IPS-18a (cell line): ENCODE results near the gene C3orf18.

Source experiments
- H3K27ac ChIP-seq: one replicate; pipeline ENCODE4 v1.5.1; 2013; ENCODE audit warnings: low read length
- H3K27me3 ChIP-seq: one replicate; pipeline ENCODE4 v1.6.1; 2013; ENCODE audit warnings: mild to moderate bottlenecking, low read length; ENCODE audit not compliant: control insufficient read depth, insufficient read depth
- H3K36me3 ChIP-seq: one replicate; pipeline ENCODE4 v1.6.1; 2013; ENCODE audit warnings: low read depth, low read length; ENCODE audit not compliant: control insufficient read depth
- H3K4me1 ChIP-seq: one replicate; pipeline ENCODE4 v1.6.1; 2013; ENCODE audit warnings: low read depth, low read length; ENCODE audit not compliant: control insufficient read depth
- H3K4me3 ChIP-seq: one replicate; pipeline ENCODE4 v1.5.1; 2013; ENCODE audit warnings: low read length
- H3K9ac ChIP-seq: one replicate; pipeline ENCODE4 v1.6.1; 2013; ENCODE audit warnings: mild to moderate bottlenecking, low read length, moderate library complexity
- H3K9me3 ChIP-seq: one replicate; pipeline ENCODE4 v1.6.1; 2013; ENCODE audit warnings: low read depth, low read length; ENCODE audit not compliant: control insufficient read depth

The C3orf18 gene

GRCh38 chr3:50585919-50586762, 18.6 kb upstream of the C3orf18 start:
- Histone ChIP-seq H3K27ac (no peak overlapping the region), H3K9ac (no peak overlapping the region), H3K4me1 (no peaks in the 10 kb centered on the region), H3K27me3 (no peaks in the 10 kb centered on the region), H3K9me3 (no peaks in the 10 kb centered on the region), H3K4me3 (no peak overlapping the region), H3K36me3 (no peaks in the 10 kb centered on the region)

DNA sequence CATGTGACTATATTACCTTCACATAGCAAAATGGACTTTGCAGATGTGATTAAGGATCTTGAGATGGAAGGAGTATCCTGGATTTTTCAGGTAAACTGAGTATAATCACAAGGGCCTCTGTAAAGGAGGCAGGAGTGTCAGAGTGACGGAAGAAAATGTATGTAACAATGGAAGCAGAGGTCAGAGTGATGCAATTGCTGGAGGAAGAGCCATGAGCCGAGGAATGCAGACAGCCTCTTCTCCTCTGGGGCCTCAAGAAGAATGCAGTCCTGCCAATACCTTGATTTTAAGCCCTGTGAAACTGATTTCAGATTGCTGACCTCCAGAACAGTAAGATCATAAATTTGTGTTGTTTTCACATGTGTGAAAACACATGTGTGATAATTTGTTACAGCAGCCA, 16.8 kb upstream of the C3orf18 start:
- H3K9me3 ChIP-seq = no peaks in the 10 kb centered on the region
- H3K36me3 ChIP-seq = no peaks in the 10 kb centered on the region
- no peak overlapping the region for H3K27ac ChIP-seq
- H3K4me1 ChIP-seq = no peaks in the 10 kb centered on the region
- no peaks in the 10 kb centered on the region for H3K27me3 ChIP-seq
- H3K4me3 ChIP-seq = no peak overlapping the region
- no peak overlapping the region for H3K9ac ChIP-seq

DNA sequence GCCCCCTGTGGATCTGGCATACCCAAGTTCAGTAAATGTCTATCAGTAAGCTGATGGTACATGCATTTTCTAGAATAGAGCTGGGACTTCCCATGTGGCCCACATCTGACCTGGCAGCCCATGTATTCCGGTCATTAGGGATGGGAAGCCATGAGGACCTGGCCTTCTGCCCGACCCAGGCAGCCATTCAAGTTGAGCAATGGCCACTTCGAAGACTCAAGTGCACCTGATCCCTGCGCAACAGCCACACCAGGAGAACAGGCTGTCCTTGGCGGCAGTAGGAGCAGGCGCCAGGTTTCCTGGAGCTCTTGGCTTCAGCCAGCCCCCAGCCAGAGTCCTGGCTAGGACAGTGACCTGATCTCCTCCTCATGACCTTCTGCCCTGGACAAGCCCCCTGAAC, 16.4 kb upstream of the C3orf18 start:
- H3K4me1 ChIP-seq = no peaks in the 10 kb centered on the region
- H3K36me3 ChIP-seq = no peaks in the 10 kb centered on the region
- H3K9ac ChIP-seq = no peak overlapping the region
- no peak overlapping the region for H3K27ac ChIP-seq
- no peaks in the 10 kb centered on the region for H3K9me3 ChIP-seq
- no peak overlapping the region for H3K4me3 ChIP-seq
- H3K27me3 ChIP-seq = no peaks in the 10 kb centered on the region

- no peaks in the 10 kb centered on the region for H3K9me3 ChIP-seq
- no peak overlapping the region for H3K4me3 ChIP-seq
- no peak overlapping the region for H3K27ac ChIP-seq
- peaks cover 3% of the 10 kb centered on the region for H3K36me3 ChIP-seq
- H3K27me3 ChIP-seq = no peaks in the 10 kb centered on the region
- H3K4me1 ChIP-seq = no peaks in the 10 kb centered on the region
- H3K9ac ChIP-seq = no peak overlapping the region
These were observed 14.5 kb upstream of the C3orf18 start for GRCh38 chr3:50582083-50582482.

GRCh38 chr3:50581459-50581842, 13.9 kb upstream of the C3orf18 start:
- H3K36me3 ChIP-seq = peaks cover 3% of the 10 kb centered on the region
- no peaks in the 10 kb centered on the region for H3K4me1 ChIP-seq
- no peak overlapping the region for H3K27ac ChIP-seq
- H3K9me3 ChIP-seq = no peaks in the 10 kb centered on the region
- H3K4me3 ChIP-seq = no peak overlapping the region
- H3K9ac ChIP-seq = no peak overlapping the region
- no peaks in the 10 kb centered on the region for H3K27me3 ChIP-seq

DNA sequence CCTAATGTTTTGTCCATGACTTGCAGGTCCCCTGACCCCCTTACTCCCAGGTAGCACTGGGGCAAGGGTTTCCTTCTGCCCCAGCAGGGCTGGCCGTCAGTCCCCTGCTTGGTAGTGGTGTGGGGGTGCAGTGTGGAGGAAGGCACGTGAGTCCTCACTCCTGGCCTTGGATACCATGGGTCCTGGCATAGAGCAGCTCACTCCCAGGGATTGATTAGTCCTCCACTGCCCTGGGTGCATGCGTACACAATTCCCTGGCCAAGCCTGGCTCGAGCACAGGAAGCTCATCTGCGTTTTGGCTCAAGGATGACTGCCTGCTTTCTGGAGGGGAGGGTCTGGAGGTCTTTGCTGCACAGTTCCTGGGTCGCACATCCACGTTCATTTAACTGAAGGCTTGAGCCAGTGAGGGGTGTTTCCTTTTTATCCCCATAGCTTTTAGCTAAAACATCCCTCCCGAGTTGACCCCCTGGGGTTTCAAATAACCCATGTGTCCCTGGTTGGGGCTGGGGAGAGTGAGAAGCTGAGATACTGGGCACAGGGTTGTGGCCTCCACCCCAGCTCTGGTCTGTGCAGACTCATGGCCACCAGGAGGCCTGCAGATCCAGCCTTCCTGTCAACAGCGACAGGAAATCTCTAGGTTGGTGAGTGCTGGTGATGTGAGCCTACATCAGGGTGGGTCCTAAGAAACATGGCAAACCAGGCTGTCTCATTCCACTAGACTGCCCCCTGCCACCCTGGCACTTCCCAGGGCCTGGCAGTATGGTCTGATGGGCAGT, 13.3 kb upstream of the C3orf18 start:
- no peak overlapping the region for H3K9ac ChIP-seq
- no peaks in the 10 kb centered on the region for H3K9me3 ChIP-seq
- peaks cover 3% of the 10 kb centered on the region for H3K36me3 ChIP-seq
- no peak overlapping the region for H3K4me3 ChIP-seq
- H3K4me1 ChIP-seq = no peaks in the 10 kb centered on the region
- no peaks in the 10 kb centered on the region for H3K27me3 ChIP-seq
- H3K27ac ChIP-seq = no peak overlapping the region

DNA sequence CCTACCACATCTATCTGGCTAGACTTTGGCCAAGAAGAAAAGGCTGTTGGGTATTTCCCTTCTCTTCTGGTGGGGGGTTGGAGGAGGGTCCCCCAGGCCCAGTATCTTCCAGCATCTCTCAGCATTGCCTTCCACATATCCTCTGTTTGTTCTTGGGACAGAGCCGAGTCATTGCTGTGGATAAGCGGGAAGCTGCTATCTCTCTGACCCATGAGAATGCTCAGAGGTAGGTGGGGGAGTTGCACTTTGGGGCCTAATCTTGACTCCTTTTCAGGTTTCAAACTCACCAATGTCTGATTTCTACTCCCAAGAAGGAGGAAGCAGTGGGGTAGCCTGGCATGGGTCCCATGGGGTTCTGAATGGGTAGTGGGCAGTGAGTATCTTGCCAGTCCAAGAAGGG, 9.8 kb upstream of the C3orf18 start:
- Histone ChIP-seq H3K4me1 (no peaks in the 10 kb centered on the region), H3K27me3 (no peaks in the 10 kb centered on the region), H3K4me3 (no peak overlapping the region), H3K36me3 (peaks cover 3% of the 10 kb centered on the region), H3K9ac (no peak overlapping the region), H3K9me3 (no peaks in the 10 kb centered on the region), H3K27ac (no peak overlapping the region)

GRCh38 chr3:50575372-50575771, 7.8 kb upstream of the C3orf18 start:
- H3K27ac ChIP-seq = no peak overlapping the region
- no peaks in the 10 kb centered on the region for H3K4me1 ChIP-seq
- H3K9ac ChIP-seq = no peak overlapping the region
- no peaks in the 10 kb centered on the region for H3K27me3 ChIP-seq
- no peak overlapping the region for H3K4me3 ChIP-seq
- peaks cover 3% of the 10 kb centered on the region for H3K36me3 ChIP-seq
- H3K9me3 ChIP-seq = no peaks in the 10 kb centered on the region

- Histone ChIP-seq H3K27ac (no peak overlapping the region), H3K4me3 (no peak overlapping the region), H3K9me3 (no peaks in the 10 kb centered on the region), H3K27me3 (no peaks in the 10 kb centered on the region), H3K36me3 (peaks cover 3% of the 10 kb centered on the region), H3K4me1 (no peaks in the 10 kb centered on the region), H3K9ac (no peak overlapping the region)
These were observed 6.9 kb upstream of the C3orf18 start for GRCh38 chr3:50574444-50574831.

DNA sequence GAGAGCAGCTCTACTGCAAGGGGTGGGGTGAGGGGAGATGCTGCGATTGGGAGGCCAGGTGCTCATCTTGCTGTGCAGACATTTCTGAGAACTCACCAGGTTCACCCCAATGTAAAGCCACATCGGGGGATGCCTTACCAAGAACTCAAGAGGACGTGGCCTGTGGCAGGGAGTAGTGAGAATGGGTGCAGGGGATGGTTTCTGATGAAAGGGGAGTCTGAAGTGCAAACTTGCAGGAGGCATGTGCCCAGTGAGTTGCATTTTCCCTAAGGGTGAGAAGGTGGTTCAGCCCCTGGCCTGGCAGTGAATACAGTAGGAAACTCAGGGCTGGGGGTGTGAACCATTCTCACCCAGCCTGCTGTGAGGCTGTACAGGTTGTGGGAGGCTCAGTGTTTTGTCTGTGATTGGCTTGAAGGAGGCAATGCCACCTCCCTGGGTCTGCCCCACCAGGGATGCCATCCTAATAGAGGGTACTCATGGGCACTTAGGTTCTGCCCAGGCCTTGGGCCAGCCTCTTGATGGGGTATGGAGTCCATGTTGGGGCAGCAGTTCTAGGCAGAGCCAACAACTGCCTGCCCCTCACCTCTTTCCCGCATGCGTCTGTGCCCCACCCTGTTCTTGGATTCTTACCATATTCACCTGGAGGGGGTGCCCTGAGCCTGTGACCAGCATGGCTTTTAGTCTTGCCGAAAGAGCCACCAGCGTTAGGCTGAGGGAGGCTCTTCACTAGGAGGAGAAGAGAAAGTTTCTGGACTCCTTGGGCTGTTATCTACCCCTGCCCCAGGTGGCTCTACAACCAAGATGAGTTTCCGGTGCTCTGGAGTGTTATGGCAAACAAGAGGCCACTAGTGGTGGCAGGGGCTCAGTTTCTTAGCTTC, 6.3 kb upstream of the C3orf18 start:
- no peaks in the 10 kb centered on the region for H3K4me1 ChIP-seq
- no peak overlapping the region for H3K27ac ChIP-seq
- H3K9me3 ChIP-seq = no peaks in the 10 kb centered on the region
- H3K9ac ChIP-seq = no peak overlapping the region
- H3K4me3 ChIP-seq = no peak overlapping the region
- no peaks in the 10 kb centered on the region for H3K27me3 ChIP-seq
- peaks cover 3% of the 10 kb centered on the region for H3K36me3 ChIP-seq

- no peaks in the 10 kb centered on the region for H3K27me3 ChIP-seq
- H3K27ac ChIP-seq = no peak overlapping the region
- H3K4me1 ChIP-seq = no peaks in the 10 kb centered on the region
- H3K4me3 ChIP-seq = no peak overlapping the region
- H3K36me3 ChIP-seq = peaks cover 3% of the 10 kb centered on the region
- no peaks in the 10 kb centered on the region for H3K9me3 ChIP-seq
- H3K9ac ChIP-seq = no peak overlapping the region
These were observed 5.3 kb upstream of the C3orf18 start for GRCh38 chr3:50572801-50573371.
